Neural progenitor cell (in vitro differentiated cells): ENCODE measurements around the gene ATP1A3.

Experiments
- CTCF ChIP-seq: fragments of 200-600 bp; sonication (generic); IDR thresholded peaks from 2 replicates; pipeline ENCODE4 v1.5.1; 2017; ENCODE audit warnings: antibody characterized with exemption, mild to moderate bottlenecking
- EZH2 ChIP-seq: fragments of 200-600 bp; sonication (generic); IDR thresholded peaks from 2 replicates; pipeline ENCODE4 v1.6.1; 2017; ENCODE audit warnings: antibody characterized with exemption, mild to moderate bottlenecking, moderate library complexity
- EZH2phosphoT487 ChIP-seq: fragments of 200-600 bp; sonication (generic); IDR thresholded peaks from 2 replicates; pipeline ENCODE4 v1.6.1; 2017; ENCODE audit warnings: antibody characterized with exemption

- TF ChIP-seq CTCF = no peak
- TF ChIP-seq EZH2phosphoT487 = no peak
- peak; percentile 3 for TF ChIP-seq EZH2
These were observed 3.3 kb upstream of the ATP1A3 start for GRCh38 chr19:41997121-41997850.
